HTERT RPE-1 (cell line): ENCODE results near the gene HCFC2.
"Not testable (repeated sequence)": the region's sequence is repeated elsewhere in the genome, so short reads cannot be mapped to it uniquely, and the experiment has no call there.

ENCODE experiments used
- in situ Hi-C: fragments of 300-500 bp; cut with MboI; formaldehyde crosslinking; loops from 4 replicates; pipeline ENCODE4 v1.14.3; 2020; ENCODE audit warnings: low sequenced_read_pairs

HCFC2 gene

GRCh38 chr12:104064031-104064841 lies at the start of gene HCFC2:
TSS of gene HCFC2 (plus strand) at chr12:104064531. CDS start at chr12:104064561, 30 bp downstream.
- in situ Hi-C loops, result no loop called here

GRCh38 chr12:104021862-104022261 lies 42.5 kb upstream of the HCFC2 start:
- in situ Hi-C loops, result not testable (repeated sequence)

GRCh38 chr12:104022786-104023185 lies 41.5 kb upstream of the HCFC2 start:
- in situ Hi-C loops, result no loop called here

- in situ Hi-C loops, result no loop called here
These were observed 40.6 kb upstream of the HCFC2 start for GRCh38 chr12:104023710-104024109.

- in situ Hi-C loops, result no loop called here
These were observed 40.0 kb upstream of the HCFC2 start for GRCh38 chr12:104024348-104024747.

GRCh38 chr12:104025771-104026170 lies 38.6 kb upstream of the HCFC2 start:
- in situ Hi-C loops, result no loop called here

- in situ Hi-C loops, result no loop called here
These were observed 37.3 kb upstream of the HCFC2 start for GRCh38 chr12:104026841-104027599.

GRCh38 chr12:104030596-104030995 lies 33.7 kb upstream of the HCFC2 start:
- in situ Hi-C loops, result not testable (repeated sequence)

GRCh38 chr12:104036143-104036542 lies 28.2 kb upstream of the HCFC2 start:
- in situ Hi-C loops, result not testable (repeated sequence)

GRCh38 chr12:104039769-104040168 lies 24.6 kb upstream of the HCFC2 start:
- in situ Hi-C loops, result not testable (repeated sequence)

GRCh38 chr12:104042580-104042979 lies 21.8 kb upstream of the HCFC2 start:
- in situ Hi-C loops, result no loop called here

GRCh38 chr12:104044158-104044557 lies 20.2 kb upstream of the HCFC2 start:
- in situ Hi-C loops, result no loop called here

GRCh38 chr12:104046306-104046705 lies 18.0 kb upstream of the HCFC2 start:
- in situ Hi-C loops, result no loop called here

GRCh38 chr12:104048162-104048561 lies 16.2 kb upstream of the HCFC2 start:
- in situ Hi-C loops, result no loop called here

GRCh38 chr12:104048811-104049210 lies 15.5 kb upstream of the HCFC2 start:
- in situ Hi-C loops, result no loop called here

GRCh38 chr12:104049278-104049902 lies 14.9 kb upstream of the HCFC2 start:
- in situ Hi-C loops, result no loop called here

GRCh38 chr12:104049903-104050356 lies 14.4 kb upstream of the HCFC2 start, which contains the start of gene GLT8D2:
TSS of gene GLT8D2 (minus strand) at chr12:104050187. CDS start at chr12:104019648, 30,539 bp downstream.
- in situ Hi-C loops, result no loop called here

GRCh38 chr12:104050436-104050835 lies 13.9 kb upstream of the HCFC2 start:
- in situ Hi-C loops, result no loop called here

GRCh38 chr12:104054681-104055346 lies 9.5 kb upstream of the HCFC2 start:
- in situ Hi-C loops, result no loop called here

- in situ Hi-C loops, result no loop called here
These were observed 8.5 kb upstream of the HCFC2 start for GRCh38 chr12:104055686-104056388.
